Osteoblast (primary cell): ENCODE data around the gene MAPK8IP3. TPM values are rescaled to one million over a fixed set of nuclear protein-coding genes. Genes with fewer than 3 reads are reported as not detected.

Experiments
- DNase-seq: peaks from one replicate; pipeline ENCODE4 v3.0.0; 2011; ENCODE audit warnings: low spot score, mixed read lengths; ENCODE audit not compliant: insufficient read length; ENCODE audit errors: missing footprints
- H2AFZ ChIP-seq: 2 replicates; pipeline ENCODE4 v1.6.0; 2011; ENCODE audit warnings: mild to moderate bottlenecking, low read length
- H3K27ac ChIP-seq: 2 replicates; pipeline ENCODE4 v1.5.1; 2011; ENCODE audit warnings: mild to moderate bottlenecking, low read depth, low read length, moderate library complexity
- H3K27me3 ChIP-seq: 2 replicates; pipeline ENCODE4 v1.6.0; 2012; ENCODE audit warnings: mild to moderate bottlenecking, control low read depth, inconsistent platforms, low read length, moderate library complexity; ENCODE audit not compliant: insufficient read depth
- H3K36me3 ChIP-seq: 2 replicates; pipeline ENCODE4 v1.5.1; 2011; ENCODE audit warnings: mild to moderate bottlenecking, low read length, control low read depth, moderate library complexity; ENCODE audit not compliant: insufficient read depth
- H3K4me1 ChIP-seq: 2 replicates; pipeline ENCODE4 v1.5.1; 2011; ENCODE audit warnings: mild to moderate bottlenecking, low read length, control low read depth, moderate library complexity; ENCODE audit not compliant: insufficient read depth
- H3K4me2 ChIP-seq: 2 replicates; pipeline ENCODE4 v1.6.0; 2011; ENCODE audit warnings: mild to moderate bottlenecking, low read length; ENCODE audit not compliant: insufficient read depth
- H3K4me3 ChIP-seq: fragments of 200-600 bp; sonication (generic); 3 replicates; pipeline ENCODE4 v1.5.1; 2012; ENCODE audit warnings: mild to moderate bottlenecking, low read length, inconsistent platforms; ENCODE audit not compliant: insufficient read depth
- H3K79me2 ChIP-seq: 2 replicates; pipeline ENCODE4 v1.6.0; 2012; ENCODE audit warnings: mild to moderate bottlenecking, low read length, control low read depth, inconsistent platforms; ENCODE audit not compliant: insufficient read depth
- H3K9me3 ChIP-seq: 2 replicates; pipeline ENCODE4 v1.5.1; 2011; ENCODE audit warnings: low read depth, low read length, control low read depth
- H4K20me1 ChIP-seq: 2 replicates; pipeline ENCODE4 v1.6.0; 2012; ENCODE audit warnings: mild to moderate bottlenecking, low read length, control low read depth; ENCODE audit not compliant: insufficient read depth
- CTCF ChIP-seq: IDR thresholded peaks from 2 replicates; pipeline ENCODE4 v1.5.1; 2011; ENCODE audit warnings: mild to moderate bottlenecking, low read depth, low read length, moderate library complexity; ENCODE audit errors: extremely low read depth
- total RNA-seq: library from RNA; depleted of rRNA; stranded (reverse); fragments of >200 nt; gene quantifications from 2 replicates; pipeline ENCODE4 v1.2.3, GENCODE V29; 2012

Gene MAPK8IP3
- total RNA-seq, 1 donor: 64.1 TPM

- Histone ChIP-seq H3K27ac (no peak overlapping the region), H3K27me3 (no peaks in the 10 kb centered on the region), H2AFZ (no peak overlapping the region), H4K20me1 (no peaks in the 10 kb centered on the region), H3K36me3 (peaks cover 19% of the 10 kb centered on the region), H3K4me1 (peaks cover 3% of the 10 kb centered on the region), H3K9me3 (no peaks in the 10 kb centered on the region), H3K4me3 (no peak overlapping the region), H3K79me2 (no peaks in the 10 kb centered on the region), H3K4me2 (no peak overlapping the region)
- DNase-seq: no peak
- no peak for TF ChIP-seq CTCF
These were observed 104.5 kb downstream of the MAPK8IP3 start for GRCh38 chr16:1810536-1810935.

GRCh38 chr16:1812732-1813163 is 106.8 kb downstream of the MAPK8IP3 start:
- peaks cover 25% of the 10 kb centered on the region for H3K36me3 ChIP-seq
- no peaks in the 10 kb centered on the region for H3K9me3 ChIP-seq
- peak overlapping the region; percentile 30 for H3K4me3 ChIP-seq
- H3K4me1 ChIP-seq: peaks cover 3% of the 10 kb centered on the region
- DNase-seq: peak; percentile 98
- no peaks in the 10 kb centered on the region for H3K27me3 ChIP-seq
- peak overlapping the region; percentile 69 for H2AFZ ChIP-seq
- H3K4me2 ChIP-seq: peak overlapping the region; percentile 51
- H3K79me2 ChIP-seq: no peaks in the 10 kb centered on the region
- TF ChIP-seq CTCF: peak; percentile 52
- no peaks in the 10 kb centered on the region for H4K20me1 ChIP-seq
- H3K27ac ChIP-seq: no peak overlapping the region

- Histone ChIP-seq H3K27me3 (no peaks in the 10 kb centered on the region), H4K20me1 (no peaks in the 10 kb centered on the region), H3K4me1 (peaks cover 3% of the 10 kb centered on the region), H3K4me2 (no peak overlapping the region), H3K9me3 (no peaks in the 10 kb centered on the region), H3K79me2 (no peaks in the 10 kb centered on the region), H3K4me3 (no peak overlapping the region), H3K36me3 (peaks cover 19% of the 10 kb centered on the region), H2AFZ (no peak overlapping the region), H3K27ac (no peak overlapping the region)
- DNase-seq: no peak
- no peak for TF ChIP-seq CTCF
These were observed 109.5 kb downstream of the MAPK8IP3 start for GRCh38 chr16:1815461-1815860.

- no peak overlapping the region for H2AFZ ChIP-seq
- H4K20me1 ChIP-seq: no peaks in the 10 kb centered on the region
- DNase-seq: no peak
- no peak overlapping the region for H3K27ac ChIP-seq
- peaks cover 17% of the 10 kb centered on the region for H3K36me3 ChIP-seq
- peaks cover 2% of the 10 kb centered on the region for H3K79me2 ChIP-seq
- no peak for TF ChIP-seq CTCF
- peaks cover 3% of the 10 kb centered on the region for H3K4me1 ChIP-seq
- no peak overlapping the region for H3K4me3 ChIP-seq
- no peaks in the 10 kb centered on the region for H3K9me3 ChIP-seq
- no peaks in the 10 kb centered on the region for H3K27me3 ChIP-seq
- H3K4me2 ChIP-seq: no peak overlapping the region
These were observed 110.6 kb downstream of the MAPK8IP3 start for GRCh38 chr16:1816396-1817275.
